Lung (tissue), 12 donors: ENCODE measurements around the gene ATP8B4. TPM values are rescaled to one million over a fixed set of nuclear protein-coding genes. Genes with fewer than 3 reads are reported as not detected.

Experiments used
- ATAC-seq: fragments of 200-7000 bp; cut with Tn5 transposase; one replicate; pipeline ENCODE4 v1.9.1; 2020; ENCODE audit warnings: moderate number of reproducible peaks; ENCODE audit not compliant: insufficient read depth, low FRiP score
- DNase-seq, 3 donors: peaks; one replicate each; pipeline ENCODE4 v3.0.0-alpha.2; 2013 to 2017
- H3K27ac ChIP-seq, 2 donors: one replicate each; pipeline ENCODE4 v1.5.1; 2013; ENCODE audit warnings: mild to moderate bottlenecking in 2 of 2, moderate library complexity in 2 of 2, control low read depth in 1 of 2, inconsistent platforms in 1 of 2, low read depth in 1 of 2, low read length in 1 of 2
- H3K27me3 ChIP-seq, 3 donors: one replicate each; pipeline ENCODE4 v1.5.1; 2013; ENCODE audit warnings: low read length in 2 of 3; ENCODE audit not compliant: control insufficient read depth in 3 of 3, insufficient read depth in 3 of 3
- H3K36me3 ChIP-seq, 4 donors: one replicate each; pipeline ENCODE4 v1.5.1; 2013; ENCODE audit warnings: low read length in 4 of 4, mild to moderate bottlenecking in 1 of 4, moderate library complexity in 1 of 4; ENCODE audit not compliant: control insufficient read depth in 4 of 4, insufficient read depth in 4 of 4
- H3K4me1 ChIP-seq, 5 donors: one replicate each; pipeline ENCODE4 v1.5.1; 2013; ENCODE audit warnings: low read length in 5 of 5, mild to moderate bottlenecking in 2 of 5, moderate library complexity in 1 of 5; ENCODE audit not compliant: control insufficient read depth in 5 of 5, insufficient read depth in 5 of 5
- H3K4me3 ChIP-seq: one replicate; pipeline ENCODE4 v1.5.1; 2013; ENCODE audit warnings: mild to moderate bottlenecking, control low read depth, moderate library complexity
- H3K9ac ChIP-seq, 2 donors: one replicate each; pipeline ENCODE4 v1.5.1; 2013; ENCODE audit warnings: low read length in 2 of 2, control low read depth in 1 of 2; ENCODE audit not compliant: insufficient read depth in 1 of 2
- H3K9me3 ChIP-seq, 4 donors: one replicate each; pipeline ENCODE4 v1.5.1; 2013; ENCODE audit warnings: low read length in 3 of 4, mild to moderate bottlenecking in 1 of 4, moderate library complexity in 1 of 4; ENCODE audit not compliant: control insufficient read depth in 4 of 4, insufficient read depth in 3 of 4
- WGBS, 2 donors: extraction: QIAGEN DNeasy Blood & Tissue Kit; methylation state at CpG; one replicate each; pipeline ENCODE4 v1.1.7; 2013; 5-methylcytosine and 5-hydroxymethylcytosine counted together
- polyA plus RNA-seq, 2 donors: library from polyadenylated mRNA; stranded (reverse); fragments of 200-250 nt; gene quantifications; one replicate each; pipeline ENCODE4 v1.2.1, GENCODE V29; 2013
- total RNA-seq, 2 donors: library from RNA; depleted of rRNA in 1 of 2; stranded (reverse); fragments of >200 nt in 1 of 2; gene quantifications; one replicate each; pipeline ENCODE4 v1.2.1, GENCODE V29; 2014 to 2021
- TF ChIP-seq, protein P1 (sequence below): IDR thresholded peaks from 2 replicates; pipeline ENCODE4 v1.5.1; 2012; ENCODE audit warnings: mild to moderate bottlenecking; ENCODE audit errors: control extremely low read depth, extremely low read depth
- donor health status: control.
- donor health status: control.
- donor health status: Bipolar disorder and iron deficiency.
- donor health status: healthy.
- donor health status: DM: yes; HTN: yes; CAD: no.

Gene ATP8B4
- total and polyA plus RNA-seq, 4 donors = 1.6 to 23.1 (median 3.3) TPM

DNA sequence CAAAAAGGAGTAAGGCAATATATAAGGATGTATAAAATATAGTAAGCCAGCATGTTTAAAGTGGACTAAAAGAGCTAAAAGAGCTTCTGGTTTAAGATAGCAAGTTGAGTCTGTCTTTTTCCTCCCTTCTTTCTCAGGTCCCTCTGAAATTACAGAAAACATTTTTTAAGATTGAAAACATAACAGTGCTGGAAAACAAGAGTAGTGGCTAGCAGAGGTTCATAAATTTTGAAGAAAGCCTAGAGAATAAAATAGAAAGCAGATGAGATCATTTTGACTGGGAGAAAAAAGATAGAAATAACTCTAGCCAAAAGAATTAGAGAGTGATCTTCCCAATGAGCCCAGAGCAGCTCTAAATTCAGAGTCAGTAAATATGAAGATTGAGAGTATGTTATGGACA, 41.9 kb downstream of the ATP8B4 start:
- no peak overlapping the region for H3K27ac ChIP-seq
- ATAC-seq = no peak

GRCh38 chr15:50075319-50075718, 43.7 kb downstream of the ATP8B4 start:
- ATAC-seq = no peak
- Histone ChIP-seq H3K36me3 (no peaks in the 10 kb centered on the region), H3K9ac (no peak overlapping the region), H3K27ac (no peak overlapping the region), H3K4me3 (no peak overlapping the region), H3K9me3 (no peaks in the 10 kb centered on the region), H3K27me3 (no peaks in the 10 kb centered on the region), H3K4me1 (peaks cover 0 to 2% (median 0%) of the 10 kb centered on the region in 5 donors)
- no peak for DNase-seq
- TF ChIP-seq, protein P1, sequence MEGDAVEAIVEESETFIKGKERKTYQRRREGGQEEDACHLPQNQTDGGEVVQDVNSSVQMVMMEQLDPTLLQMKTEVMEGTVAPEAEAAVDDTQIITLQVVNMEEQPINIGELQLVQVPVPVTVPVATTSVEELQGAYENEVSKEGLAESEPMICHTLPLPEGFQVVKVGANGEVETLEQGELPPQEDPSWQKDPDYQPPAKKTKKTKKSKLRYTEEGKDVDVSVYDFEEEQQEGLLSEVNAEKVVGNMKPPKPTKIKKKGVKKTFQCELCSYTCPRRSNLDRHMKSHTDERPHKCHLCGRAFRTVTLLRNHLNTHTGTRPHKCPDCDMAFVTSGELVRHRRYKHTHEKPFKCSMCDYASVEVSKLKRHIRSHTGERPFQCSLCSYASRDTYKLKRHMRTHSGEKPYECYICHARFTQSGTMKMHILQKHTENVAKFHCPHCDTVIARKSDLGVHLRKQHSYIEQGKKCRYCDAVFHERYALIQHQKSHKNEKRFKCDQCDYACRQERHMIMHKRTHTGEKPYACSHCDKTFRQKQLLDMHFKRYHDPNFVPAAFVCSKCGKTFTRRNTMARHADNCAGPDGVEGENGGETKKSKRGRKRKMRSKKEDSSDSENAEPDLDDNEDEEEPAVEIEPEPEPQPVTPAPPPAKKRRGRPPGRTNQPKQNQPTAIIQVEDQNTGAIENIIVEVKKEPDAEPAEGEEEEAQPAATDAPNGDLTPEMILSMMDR = no peak
- WGBS, 2 donors = 50 to 85% methylated on average over 1 of the region's 1 CpG

More for the DNA sequence above, 41.9 kb downstream of the ATP8B4 start:
- Histone ChIP-seq H3K27me3 (no peaks in the 10 kb centered on the region), H3K9me3 (no peaks in the 10 kb centered on the region), H3K4me1 (peaks cover 0 to 2% (median 0%) of the 10 kb centered on the region in 5 donors), H3K4me3 (no peak overlapping the region), H3K36me3 (no peaks in the 10 kb centered on the region), H3K9ac (no peak overlapping the region)
- DNase-seq = no peak
- TF ChIP-seq, protein P1 = no peak

GRCh38 chr15:50071551-50072258, 47.3 kb downstream of the ATP8B4 start:
- Histone ChIP-seq H3K27me3 (no peaks in the 10 kb centered on the region), H3K9ac (no peak overlapping the region), H3K4me1 (no peaks in the 10 kb centered on the region), H3K9me3 (no peaks in the 10 kb centered on the region), H3K36me3 (no peaks in the 10 kb centered on the region), H3K27ac (no peak overlapping the region), H3K4me3 (no peak overlapping the region)
- 93 to 94% methylated on average over 1 of the region's 1 CpG for WGBS, 2 donors
- ATAC-seq (no peak), DNase-seq (no peak)
- TF ChIP-seq, protein P1 = no peak

GRCh38 chr15:50068016-50068415, 51.0 kb downstream of the ATP8B4 start:
- Histone ChIP-seq H3K36me3 (no peaks in the 10 kb centered on the region), H3K4me3 (no peak overlapping the region), H3K9ac (no peak overlapping the region), H3K27ac (no peak overlapping the region), H3K4me1 (no peaks in the 10 kb centered on the region), H3K27me3 (no peaks in the 10 kb centered on the region), H3K9me3 (no peaks in the 10 kb centered on the region)
- ATAC-seq (no peak), DNase-seq (no peak)
- TF ChIP-seq, protein P1 = no peak
- WGBS, 2 donors = 79 to 80% methylated on average over 3 of the region's 3 CpGs
